PFSK-1 (cell line): ENCODE measurements around the gene RASSF10.

ENCODE experiments used
- FOXP2 ChIP-seq: optimal IDR thresholded peaks from 2 replicates; pipeline ENCODE3; 2011; ENCODE audit warnings: borderline replicate concordance, control low read depth, inconsistent platforms; ENCODE audit not compliant: insufficient read depth; ENCODE audit errors: extremely low read length, extremely low read depth
- POLR2AphosphoS5 ChIP-seq: IDR thresholded peaks from 2 replicates; pipeline ENCODE4 v1.6.1; 2012; ENCODE audit warnings: low read depth, mild to moderate bottlenecking, control low read depth, low read length, moderate library complexity
- SIN3A ChIP-seq: IDR thresholded peaks from 2 replicates; pipeline ENCODE4 v1.6.1; 2012; ENCODE audit warnings: mild to moderate bottlenecking, low read length, moderate library complexity, borderline replicate concordance; ENCODE audit not compliant: insufficient read depth
- TAF1 ChIP-seq: IDR thresholded peaks from 2 replicates; pipeline ENCODE4 v1.6.1; 2012; ENCODE audit warnings: low read length, control low read depth, borderline replicate concordance; ENCODE audit not compliant: insufficient read depth
- TF ChIP-seq, protein P1 (sequence below), 2 experiments: IDR thresholded peaks; 2 replicates each; pipeline versions ENCODE4 v1.6.1 to v1.8.0; 2011 to 2012; ENCODE audit warnings: low read depth in 2 of 2, low read length in 2 of 2, control low read depth in 1 of 2, inconsistent platforms in 1 of 2, mild to moderate bottlenecking in 1 of 2, moderate library complexity in 1 of 2; ENCODE audit not compliant: insufficient read depth in 1 of 2

RASSF10 gene

GRCh38 chr11:13043912-13044628 is 35.0 kb downstream of the RASSF10 start:
- TF ChIP-seq TAF1, result no peak
- no peak for TF ChIP-seq SIN3A
- TF ChIP-seq FOXP2, result no peak
- no peak for TF ChIP-seq POLR2AphosphoS5
- TF ChIP-seq, protein P1, sequence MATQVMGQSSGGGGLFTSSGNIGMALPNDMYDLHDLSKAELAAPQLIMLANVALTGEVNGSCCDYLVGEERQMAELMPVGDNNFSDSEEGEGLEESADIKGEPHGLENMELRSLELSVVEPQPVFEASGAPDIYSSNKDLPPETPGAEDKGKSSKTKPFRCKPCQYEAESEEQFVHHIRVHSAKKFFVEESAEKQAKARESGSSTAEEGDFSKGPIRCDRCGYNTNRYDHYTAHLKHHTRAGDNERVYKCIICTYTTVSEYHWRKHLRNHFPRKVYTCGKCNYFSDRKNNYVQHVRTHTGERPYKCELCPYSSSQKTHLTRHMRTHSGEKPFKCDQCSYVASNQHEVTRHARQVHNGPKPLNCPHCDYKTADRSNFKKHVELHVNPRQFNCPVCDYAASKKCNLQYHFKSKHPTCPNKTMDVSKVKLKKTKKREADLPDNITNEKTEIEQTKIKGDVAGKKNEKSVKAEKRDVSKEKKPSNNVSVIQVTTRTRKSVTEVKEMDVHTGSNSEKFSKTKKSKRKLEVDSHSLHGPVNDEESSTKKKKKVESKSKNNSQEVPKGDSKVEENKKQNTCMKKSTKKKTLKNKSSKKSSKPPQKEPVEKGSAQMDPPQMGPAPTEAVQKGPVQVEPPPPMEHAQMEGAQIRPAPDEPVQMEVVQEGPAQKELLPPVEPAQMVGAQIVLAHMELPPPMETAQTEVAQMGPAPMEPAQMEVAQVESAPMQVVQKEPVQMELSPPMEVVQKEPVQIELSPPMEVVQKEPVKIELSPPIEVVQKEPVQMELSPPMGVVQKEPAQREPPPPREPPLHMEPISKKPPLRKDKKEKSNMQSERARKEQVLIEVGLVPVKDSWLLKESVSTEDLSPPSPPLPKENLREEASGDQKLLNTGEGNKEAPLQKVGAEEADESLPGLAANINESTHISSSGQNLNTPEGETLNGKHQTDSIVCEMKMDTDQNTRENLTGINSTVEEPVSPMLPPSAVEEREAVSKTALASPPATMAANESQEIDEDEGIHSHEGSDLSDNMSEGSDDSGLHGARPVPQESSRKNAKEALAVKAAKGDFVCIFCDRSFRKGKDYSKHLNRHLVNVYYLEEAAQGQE (IDR thresholded peaks at IDR 0.05; ENCODE audit: insufficient read depth in 1 of 2, low read depth in 2 of 2, low read length in 2 of 2), result no peak

- TF ChIP-seq FOXP2 (no peak), TAF1 (no peak)
Observed at GRCh38 chr11:13045734-13046133, 36.6 kb downstream of the RASSF10 start.

DNA sequence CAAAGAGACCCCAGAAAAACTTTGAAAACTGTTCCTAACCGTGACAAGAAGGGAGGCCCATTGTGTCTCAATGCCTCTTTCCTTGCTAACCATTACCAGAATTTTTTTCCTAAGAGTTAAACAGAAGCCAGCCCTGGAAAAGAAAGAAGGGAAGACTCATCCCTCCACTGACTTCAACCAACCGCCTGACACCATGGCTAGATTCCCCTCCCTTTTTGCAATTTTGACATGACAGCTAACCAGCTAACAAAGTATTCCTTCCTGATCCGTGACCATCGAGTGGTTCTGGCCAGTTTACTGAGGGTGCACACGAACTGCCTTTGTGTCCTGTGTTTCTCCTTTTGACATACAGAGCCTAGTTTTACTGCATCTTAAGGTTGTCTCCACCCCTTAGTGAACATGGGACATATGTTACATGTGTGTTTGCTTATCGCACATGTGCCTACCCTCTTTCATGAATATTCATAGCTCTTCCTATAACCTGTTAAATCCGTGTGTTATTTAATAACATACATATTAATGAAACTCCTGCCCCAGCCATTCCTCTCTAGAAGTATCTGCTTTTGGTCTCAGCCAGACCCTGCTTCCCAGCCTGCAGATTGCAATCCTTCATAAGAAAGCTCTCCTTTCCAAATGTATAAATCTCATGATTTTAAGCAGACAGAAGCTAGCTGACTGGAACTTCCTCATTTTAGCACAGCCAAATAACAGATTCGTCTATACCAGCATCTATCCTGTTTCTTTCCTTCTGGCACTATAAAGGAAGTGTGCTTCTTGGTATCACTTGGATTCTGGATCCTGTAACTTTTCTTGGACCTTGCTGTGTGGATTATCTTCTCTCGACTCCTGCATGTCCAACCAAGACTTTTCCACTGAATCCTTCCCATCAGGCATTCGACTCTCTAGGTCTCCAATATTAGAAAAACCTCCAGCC is 37.8 kb downstream of the RASSF10 start:
- no peak for TF ChIP-seq POLR2AphosphoS5
- TF ChIP-seq, protein P1 (IDR thresholded peaks at IDR 0.05; ENCODE audit: insufficient read depth in 1 of 2, low read depth in 2 of 2, low read length in 2 of 2), result no peak
- TF ChIP-seq TAF1, result no peak
- TF ChIP-seq FOXP2, result no peak
- TF ChIP-seq SIN3A, result no peak

DNA sequence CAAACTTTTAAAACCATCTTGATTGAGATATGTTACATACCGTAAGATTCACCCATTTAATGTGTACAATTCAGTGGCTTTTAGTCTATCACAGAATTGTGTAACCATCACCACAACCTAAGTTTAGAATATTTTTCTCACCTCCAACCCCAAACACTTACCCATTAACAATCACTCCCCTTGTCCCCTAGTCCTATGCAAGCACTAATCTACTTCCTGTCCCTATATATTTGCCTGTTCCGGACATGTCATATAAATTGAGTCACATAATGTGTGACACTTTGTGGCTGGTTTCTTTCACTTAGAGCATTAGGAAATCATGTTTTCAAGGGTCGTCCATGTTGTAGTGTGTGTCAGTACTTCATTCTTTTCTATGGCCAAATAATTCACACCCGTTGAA is 38.8 kb downstream of the RASSF10 start:
- no peak for TF ChIP-seq SIN3A
- no peak for TF ChIP-seq POLR2AphosphoS5
- TF ChIP-seq, protein P1 (IDR thresholded peaks at IDR 0.05; ENCODE audit: insufficient read depth in 1 of 2, low read depth in 2 of 2, low read length in 2 of 2), result no peak
- no peak for TF ChIP-seq FOXP2

GRCh38 chr11:13051257-13051656 is 42.1 kb downstream of the RASSF10 start:
- TF ChIP-seq SIN3A (no peak), TAF1 (no peak), FOXP2 (no peak), POLR2AphosphoS5 (no peak)
- TF ChIP-seq, protein P1 (IDR thresholded peaks at IDR 0.05; ENCODE audit: insufficient read depth in 1 of 2, low read depth in 2 of 2, low read length in 2 of 2), result no peak
